ENCODE results near the gene TJP3.
A peak's percentile ranks its signal among the peaks of the same experiment; 100 is the strongest.
"Not testable (repeated sequence)": the region's sequence is repeated elsewhere in the genome, so short reads cannot be mapped to it uniquely, and the experiment has no call there.

The TJP3 gene, protein sequence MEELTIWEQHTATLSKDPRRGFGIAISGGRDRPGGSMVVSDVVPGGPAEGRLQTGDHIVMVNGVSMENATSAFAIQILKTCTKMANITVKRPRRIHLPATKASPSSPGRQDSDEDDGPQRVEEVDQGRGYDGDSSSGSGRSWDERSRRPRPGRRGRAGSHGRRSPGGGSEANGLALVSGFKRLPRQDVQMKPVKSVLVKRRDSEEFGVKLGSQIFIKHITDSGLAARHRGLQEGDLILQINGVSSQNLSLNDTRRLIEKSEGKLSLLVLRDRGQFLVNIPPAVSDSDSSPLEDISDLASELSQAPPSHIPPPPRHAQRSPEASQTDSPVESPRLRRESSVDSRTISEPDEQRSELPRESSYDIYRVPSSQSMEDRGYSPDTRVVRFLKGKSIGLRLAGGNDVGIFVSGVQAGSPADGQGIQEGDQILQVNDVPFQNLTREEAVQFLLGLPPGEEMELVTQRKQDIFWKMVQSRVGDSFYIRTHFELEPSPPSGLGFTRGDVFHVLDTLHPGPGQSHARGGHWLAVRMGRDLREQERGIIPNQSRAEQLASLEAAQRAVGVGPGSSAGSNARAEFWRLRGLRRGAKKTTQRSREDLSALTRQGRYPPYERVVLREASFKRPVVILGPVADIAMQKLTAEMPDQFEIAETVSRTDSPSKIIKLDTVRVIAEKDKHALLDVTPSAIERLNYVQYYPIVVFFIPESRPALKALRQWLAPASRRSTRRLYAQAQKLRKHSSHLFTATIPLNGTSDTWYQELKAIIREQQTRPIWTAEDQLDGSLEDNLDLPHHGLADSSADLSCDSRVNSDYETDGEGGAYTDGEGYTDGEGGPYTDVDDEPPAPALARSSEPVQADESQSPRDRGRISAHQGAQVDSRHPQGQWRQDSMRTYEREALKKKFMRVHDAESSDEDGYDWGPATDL

GRCh38 chr19:3708207-3708931 is at the start of gene TJP3:
TJP3 (plus strand) TSS chr19:3708384; CDS start chr19:3728433, 20,049 bp downstream.
- ATAC-seq = no peak
- DNase-seq = no peak

DNA sequence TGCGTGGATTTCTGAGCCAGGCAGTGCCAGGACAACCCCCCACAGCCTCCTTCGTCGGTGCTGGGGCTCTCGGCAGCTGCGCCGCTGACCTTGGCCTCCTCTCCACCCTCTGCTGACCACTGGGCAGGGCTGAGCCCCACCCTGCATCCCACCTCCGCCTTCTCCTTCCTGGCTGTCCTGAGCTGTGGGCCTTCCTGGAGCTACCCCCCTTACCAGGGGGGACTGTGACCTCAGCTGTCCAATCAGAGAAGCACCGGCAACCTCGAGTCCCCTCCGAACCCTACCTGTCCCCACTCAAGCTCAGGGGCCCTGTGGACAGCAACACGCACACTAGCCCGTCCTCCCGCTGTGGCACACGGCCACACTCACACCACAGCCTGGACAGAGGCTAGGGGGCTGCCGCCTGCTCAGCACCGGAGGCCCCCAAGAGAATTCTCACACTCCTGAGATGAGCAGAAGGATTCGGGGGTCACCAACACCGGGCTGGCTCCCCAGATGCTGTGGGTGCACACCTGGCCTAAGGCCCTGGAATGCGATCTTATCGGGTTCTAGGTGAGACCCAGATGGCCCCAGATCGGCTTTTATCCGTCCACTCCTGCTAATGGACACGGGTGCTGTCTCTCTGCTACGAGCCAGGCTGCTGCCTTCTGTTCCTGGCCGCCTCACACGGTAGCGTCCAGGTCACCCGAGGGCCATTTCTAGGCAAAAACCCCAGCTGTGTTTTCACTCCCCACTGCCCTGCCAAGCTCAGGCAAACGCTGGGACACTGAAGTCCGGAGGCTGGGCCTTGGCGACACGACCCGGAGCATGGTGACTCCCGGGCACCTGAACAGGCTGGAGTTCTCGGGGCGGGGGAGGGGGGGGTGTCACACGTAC is 49.1 kb upstream of the TJP3 start:
- ATAC-seq = no peak
- DNase-seq = no peak

DNA sequence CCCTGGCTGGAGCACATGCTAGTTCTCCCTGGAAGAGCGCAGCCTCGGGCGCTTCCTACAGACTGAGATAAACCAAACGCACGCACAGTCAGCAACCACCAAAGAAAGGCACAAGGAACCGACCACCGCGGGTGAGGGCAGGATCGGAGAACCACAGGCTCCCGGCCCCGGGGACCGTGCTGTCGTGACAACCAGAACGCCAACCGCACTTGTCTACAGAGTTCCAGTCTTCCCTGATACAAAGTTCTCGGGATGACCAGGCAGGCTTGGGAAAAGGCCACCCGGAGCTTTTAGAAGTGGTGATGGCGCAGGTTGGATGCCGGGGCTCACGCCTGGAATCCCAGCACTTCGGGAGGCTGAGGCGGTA is 48.5 kb upstream of the TJP3 start:
- DNase-seq = no peak
- ATAC-seq = no peak

- no peak for ATAC-seq
Observed at GRCh38 chr19:3660493-3661219, 47.5 kb upstream of the TJP3 start.

GRCh38 chr19:3661284-3662238 is 46.6 kb upstream of the TJP3 start:
- no peak for ATAC-seq
- no peak for DNase-seq

More at GRCh38 chr19:3660493-3661219, 47.5 kb upstream of the TJP3 start:
- no peak for DNase-seq

DNA sequence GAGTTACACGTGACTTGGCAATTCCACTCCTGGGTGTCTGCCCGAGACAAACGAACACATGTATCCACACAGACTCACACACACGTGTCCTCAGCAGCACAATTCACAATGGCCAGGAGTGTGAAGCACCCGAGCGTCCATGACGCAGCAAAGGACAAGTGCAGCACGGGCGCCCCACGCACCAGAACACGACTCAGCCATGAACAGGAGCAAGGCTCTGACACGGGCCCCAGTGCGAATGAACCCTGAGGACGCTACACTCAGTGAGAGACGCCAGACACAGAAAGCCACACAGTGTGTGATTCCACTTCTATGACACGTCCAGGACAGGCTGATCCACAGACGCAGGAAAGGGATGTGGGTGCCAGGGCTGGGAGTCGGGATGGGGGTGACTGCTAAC is 44.3 kb upstream of the TJP3 start:
- DNase-seq (no peak), ATAC-seq (no peak)

GRCh38 chr19:3664879-3665642 is 43.1 kb upstream of the TJP3 start:
- ATAC-seq (no peak), DNase-seq (no peak)

DNA sequence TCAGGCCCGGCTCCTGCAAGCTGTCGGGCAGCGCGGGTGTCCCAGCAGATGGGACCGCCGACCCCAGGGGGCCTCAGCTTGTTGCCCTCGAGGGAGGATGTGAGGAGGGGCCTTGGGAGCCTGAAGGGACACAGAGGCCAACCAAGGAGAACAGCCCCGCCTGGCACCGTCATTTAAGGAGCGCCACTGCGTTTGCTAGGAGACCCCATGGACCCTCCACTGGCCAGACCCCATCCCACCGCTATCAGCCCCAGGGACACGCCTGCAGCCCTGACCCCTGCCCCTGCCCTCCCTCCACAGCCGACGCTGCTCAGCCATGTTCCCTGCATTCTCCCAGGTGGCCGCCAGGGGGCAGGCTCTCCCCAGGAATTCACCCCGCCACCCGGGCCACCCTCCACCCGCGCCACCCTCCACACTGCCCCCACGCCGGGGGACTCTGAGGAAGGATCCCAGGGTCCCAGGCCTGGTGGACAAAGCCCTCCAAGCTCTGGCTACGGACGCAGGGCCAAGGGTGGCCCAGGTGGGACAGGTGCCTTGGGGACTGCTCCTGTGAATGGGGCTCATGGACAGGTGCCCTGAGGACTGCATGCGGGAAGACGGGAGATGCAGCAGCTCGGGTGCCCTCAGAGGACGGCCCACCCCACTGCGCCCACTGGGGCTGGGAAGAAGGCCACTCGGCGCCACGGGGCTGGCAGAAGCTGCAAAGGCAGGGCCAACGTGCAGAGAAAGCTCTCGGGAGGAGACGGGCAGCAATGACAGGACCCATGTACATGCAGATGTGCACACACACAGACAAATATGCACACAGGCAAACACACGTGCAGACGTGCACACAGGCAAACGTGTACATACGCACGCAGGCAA is 42.3 kb upstream of the TJP3 start:
- ATAC-seq (peak; percentile 62), DNase-seq (peak; percentile 84)

GRCh38 chr19:3666545-3666856 is 41.7 kb upstream of the TJP3 start:
- DNase-seq, ATAC-seq: not testable (repeated sequence)

DNA sequence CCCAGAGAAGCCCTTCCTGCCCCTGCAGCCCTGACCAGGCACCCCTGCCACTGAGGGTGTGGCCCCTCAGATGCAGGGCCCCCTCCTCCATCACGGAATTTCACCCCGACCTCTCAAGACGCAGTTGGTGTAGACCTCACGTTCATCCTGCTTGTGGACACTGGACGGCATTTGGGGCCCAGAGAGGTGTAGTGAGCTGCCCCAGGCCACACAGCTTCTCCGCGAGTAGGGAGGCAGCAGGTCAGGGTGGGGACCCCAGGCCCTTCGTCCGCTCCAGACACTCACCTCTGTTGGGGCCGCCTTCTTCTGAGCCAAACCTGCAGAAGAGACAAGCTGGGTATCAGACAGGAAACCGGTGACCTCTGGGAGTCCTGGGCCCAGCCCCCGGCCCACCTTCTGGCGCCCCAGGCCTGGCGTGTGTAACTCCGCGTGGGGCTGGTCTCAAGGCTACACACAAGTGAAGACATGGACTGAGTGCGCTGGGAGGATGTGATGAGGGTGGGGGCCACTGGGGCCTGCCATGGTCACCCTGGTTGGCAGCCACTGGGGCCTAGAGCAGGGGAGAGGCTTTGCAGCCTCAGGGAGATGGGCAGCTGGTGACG is 41.0 kb upstream of the TJP3 start:
- DNase-seq (no peak), ATAC-seq (no peak)

- DNase-seq (no peak), ATAC-seq (no peak)
Observed at GRCh38 chr19:3667766-3668165, 40.4 kb upstream of the TJP3 start.

- ATAC-seq = no peak
- no peak for DNase-seq
Observed at GRCh38 chr19:3668331-3669081, 39.7 kb upstream of the TJP3 start.

DNA sequence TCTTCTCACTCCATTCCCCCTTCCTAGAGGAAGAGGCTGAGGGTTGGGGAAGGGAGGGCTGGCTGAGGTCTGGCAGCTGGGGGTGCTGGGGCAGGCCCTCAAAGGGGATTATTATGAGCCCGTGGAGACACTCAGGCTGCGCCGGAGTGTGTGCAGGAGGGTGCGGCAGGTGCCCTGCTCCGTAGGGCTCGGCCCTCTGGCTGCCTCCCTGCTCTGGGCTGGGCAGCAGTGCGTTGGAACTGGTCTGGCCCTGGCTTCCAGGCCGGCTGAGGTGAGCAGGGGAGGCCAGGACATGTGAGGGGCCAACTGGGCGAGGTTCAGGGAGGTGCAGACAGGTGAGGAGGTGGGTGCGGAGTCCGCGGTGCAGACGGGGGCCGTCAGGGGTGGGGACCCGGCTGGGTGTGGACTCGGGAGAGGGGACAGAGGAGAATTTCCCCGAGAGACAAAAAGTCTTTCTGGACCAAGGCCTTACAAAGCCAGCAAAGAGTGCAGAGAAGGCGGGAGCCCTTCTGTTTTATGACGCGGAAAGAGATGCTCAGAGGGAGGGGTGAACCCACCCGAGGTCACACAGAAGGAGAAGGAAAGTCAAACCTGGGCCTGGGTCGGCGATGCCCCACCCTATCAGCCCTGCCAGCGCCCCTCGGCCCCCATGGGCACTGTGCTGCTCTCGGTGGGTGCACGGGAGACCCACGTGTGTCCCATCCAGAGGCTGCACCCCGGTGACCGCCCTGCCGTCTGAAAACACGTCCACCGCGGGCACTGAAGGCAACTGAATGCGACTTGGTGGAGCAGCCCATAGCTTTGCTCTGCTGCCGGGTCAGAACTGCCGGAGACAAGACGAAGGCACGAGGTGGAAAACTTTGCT is 38.9 kb upstream of the TJP3 start:
- no peak for DNase-seq
- no peak for ATAC-seq

GRCh38 chr19:3669947-3670795 is 38.0 kb upstream of the TJP3 start:
- ATAC-seq (no peak), DNase-seq (no peak)

All from stimulated activated naive CD8-positive, alpha-beta T cell treated with anti-CD3 and anti-CD28 coated beads, Interleukin-15, Interleukin-2, amounts not matched to agents 100 U/mL and 50 U/mL, for 24 hours (primary cell).